Neural progenitor cell (in vitro differentiated cells): ENCODE results near the gene TBK1. TPM values are rescaled to one million over a fixed set of nuclear protein-coding genes. Genes with fewer than 3 reads are reported as not detected.
A peak's percentile ranks its signal among the peaks of the same experiment; 100 is the strongest.

Experiments
- DNase-seq: peaks from one replicate; pipeline ENCODE4 v3.0.0-alpha.2; 2016; ENCODE audit warnings: low spot score
- H2AFZ ChIP-seq: fragments of 200-600 bp; sonication (generic); replicated peaks from 2 replicates; pipeline ENCODE4 v1.6.1; 2016; ENCODE audit warnings: antibody characterized with exemption
- H3F3A ChIP-seq: fragments of 200-600 bp; sonication (generic); 2 replicates; pipeline ENCODE4 v1.6.1; 2016; ENCODE audit warnings: antibody characterized with exemption, low read depth
- H3K27ac ChIP-seq: fragments of 200-600 bp; sonication (generic); 2 replicates; pipeline ENCODE4 v1.5.1; 2016; ENCODE audit warnings: mild to moderate bottlenecking
- H3K27me3 ChIP-seq: fragments of 200-600 bp; sonication (generic); 2 replicates; pipeline ENCODE4 v1.6.1; 2016; ENCODE audit warnings: mild to moderate bottlenecking, moderate library complexity
- H3K36me3 ChIP-seq: fragments of 200-600 bp; sonication (generic); 2 replicates; pipeline ENCODE4 v1.5.1; 2016
- H3K4me1 ChIP-seq: fragments of 200-600 bp; sonication (generic); 2 replicates; pipeline ENCODE4 v1.6.1; 2016; ENCODE audit warnings: mixed run types
- H3K4me2 ChIP-seq: fragments of 200-600 bp; sonication (generic); 2 replicates; pipeline ENCODE4 v1.6.1; 2016
- H3K4me3 ChIP-seq: fragments of 200-600 bp; sonication (generic); 2 replicates; pipeline ENCODE4 v1.5.1; 2016
- H3K79me2 ChIP-seq: fragments of 200-600 bp; sonication (generic); 2 replicates; pipeline ENCODE4 v1.6.1; 2016; ENCODE audit warnings: low read depth
- H3K9ac ChIP-seq: fragments of 200-600 bp; sonication (generic); 2 replicates; pipeline ENCODE4 v1.6.1; 2016
- H3K9me3 ChIP-seq: fragments of 200-600 bp; sonication (generic); 2 replicates; pipeline ENCODE4 v1.5.1; 2016; ENCODE audit warnings: low read depth
- H4K20me1 ChIP-seq: fragments of 200-600 bp; sonication (generic); 2 replicates; pipeline ENCODE4 v1.6.1; 2016; ENCODE audit warnings: low read depth
- H3K27ac Mint-ChIP-seq: 3 replicates; pipeline ENCODE4 v1.8.0; 2021; ENCODE audit warnings: mixed read lengths
- H3K27me3 Mint-ChIP-seq: 2 replicates; pipeline ENCODE4 v1.8.0; 2022; ENCODE audit warnings: low read depth, mild to moderate bottlenecking, inconsistent platforms, moderate library complexity, mixed read lengths; ENCODE audit not compliant: insufficient read depth
- H3K36me3 Mint-ChIP-seq: 3 replicates; pipeline ENCODE4 v1.8.0; 2021; ENCODE audit warnings: mixed read lengths
- H3K4me1 Mint-ChIP-seq: 3 replicates; pipeline ENCODE4 v1.8.0; 2021; ENCODE audit warnings: mixed read lengths
- H3K4me3 Mint-ChIP-seq: 3 replicates; pipeline ENCODE4 v1.8.0; 2021; ENCODE audit warnings: mild to moderate bottlenecking, moderate library complexity, mixed read lengths
- H3K9me3 Mint-ChIP-seq: 3 replicates; pipeline ENCODE4 v1.8.0; 2020; ENCODE audit warnings: mixed read lengths
- EZH2 ChIP-seq: fragments of 200-600 bp; sonication (generic); IDR thresholded peaks from 2 replicates; pipeline ENCODE4 v1.6.1; 2017; ENCODE audit warnings: antibody characterized with exemption, mild to moderate bottlenecking, moderate library complexity
- EZH2phosphoT487 ChIP-seq: fragments of 200-600 bp; sonication (generic); IDR thresholded peaks from 2 replicates; pipeline ENCODE4 v1.6.1; 2017; ENCODE audit warnings: antibody characterized with exemption
- total RNA-seq: library from RNA; depleted of rRNA; stranded (reverse); fragments of >200 nt; gene quantifications from 2 replicates; pipeline ENCODE4 v1.2.3, GENCODE V29; 2015; ENCODE audit warnings: low replicate concordance
- TF ChIP-seq, protein P1 (sequence below): fragments of 200-600 bp; sonication (generic); IDR thresholded peaks from 2 replicates; pipeline ENCODE4 v1.5.1; 2017; ENCODE audit warnings: antibody characterized with exemption, mild to moderate bottlenecking

The TBK1 gene
- total RNA-seq: 30.4 and 51.3 TPM in 2 replicates

DNA sequence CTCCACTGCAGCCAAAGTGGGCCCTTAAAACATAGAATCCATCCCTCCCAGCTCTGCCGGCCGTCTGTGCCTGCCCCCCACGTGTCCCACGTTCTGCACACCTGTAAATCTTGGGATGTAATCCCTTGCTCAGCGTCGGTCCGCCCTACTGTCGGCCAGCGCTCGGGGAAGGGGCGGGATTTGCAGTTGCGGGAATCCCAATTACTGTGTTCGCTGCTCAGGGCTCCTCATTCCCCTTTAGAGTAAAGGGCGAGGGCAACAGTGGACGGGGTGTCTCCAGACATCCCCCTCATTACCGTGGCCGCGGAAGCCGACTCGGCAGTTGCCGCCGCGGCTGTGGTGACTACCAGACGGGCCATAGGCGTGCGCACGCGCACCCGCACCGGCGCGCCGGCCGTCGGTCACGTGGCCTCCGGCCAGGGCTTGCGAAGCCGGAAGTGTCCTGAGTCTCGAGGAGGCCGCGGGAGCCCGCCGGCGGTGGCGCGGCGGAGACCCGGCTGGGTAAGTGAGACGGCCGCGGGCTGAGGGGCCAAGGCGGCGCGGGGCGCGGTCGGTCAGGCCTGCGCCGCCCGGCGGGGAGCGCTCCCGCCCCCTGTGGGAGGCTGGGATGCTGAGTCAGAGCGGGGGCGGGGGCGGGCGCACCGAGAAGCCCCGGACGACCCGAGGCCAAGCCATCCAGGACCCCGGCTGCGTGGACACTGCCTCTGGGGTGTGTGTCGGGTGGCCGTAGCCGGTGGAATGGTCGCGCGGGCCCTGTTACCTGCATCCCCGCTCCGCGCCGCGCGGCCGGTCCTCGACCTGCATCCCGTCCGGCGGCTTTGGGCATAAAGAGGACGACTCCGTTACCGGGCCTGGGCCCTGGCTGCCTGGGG, at the start of gene TBK1:
TBK1 (plus strand) TSS at position 434 of the 872 bp plus-strand sequence. CDS start 3,751 bp downstream, outside the sequence.
- peaks cover 6% of the 10 kb centered on the region for H4K20me1 ChIP-seq
- peaks cover 30% of the 10 kb centered on the region for H3K4me1 ChIP-seq
- Mint-ChIP-seq H3K4me3 (peak within 1 kb of the TSS; percentile 96), H3K4me1 (peaks cover 24% of the 10 kb centered on the region), H3K36me3 (peaks cover 13% of the 10 kb centered on the region), H3K27ac (peak within 1 kb of the TSS; percentile 88), H3K9me3 (no peaks in the 10 kb centered on the region), H3K27me3 (no peaks in the 10 kb centered on the region)
- peak within 1 kb of the TSS; percentile 21 for H2AFZ ChIP-seq
- no peaks in the 10 kb centered on the region for H3K27me3 ChIP-seq
- peak within 1 kb of the TSS; percentile 84 for H3K4me2 ChIP-seq
- peak within 1 kb of the TSS; percentile 87 for H3K4me3 ChIP-seq
- peaks cover 53% of the 10 kb centered on the region for H3K79me2 ChIP-seq
- H3K9me3 ChIP-seq: no peaks in the 10 kb centered on the region
- TF ChIP-seq EZH2phosphoT487: no peak
- TF ChIP-seq EZH2: peak; percentile 13
- TF ChIP-seq, protein P1, sequence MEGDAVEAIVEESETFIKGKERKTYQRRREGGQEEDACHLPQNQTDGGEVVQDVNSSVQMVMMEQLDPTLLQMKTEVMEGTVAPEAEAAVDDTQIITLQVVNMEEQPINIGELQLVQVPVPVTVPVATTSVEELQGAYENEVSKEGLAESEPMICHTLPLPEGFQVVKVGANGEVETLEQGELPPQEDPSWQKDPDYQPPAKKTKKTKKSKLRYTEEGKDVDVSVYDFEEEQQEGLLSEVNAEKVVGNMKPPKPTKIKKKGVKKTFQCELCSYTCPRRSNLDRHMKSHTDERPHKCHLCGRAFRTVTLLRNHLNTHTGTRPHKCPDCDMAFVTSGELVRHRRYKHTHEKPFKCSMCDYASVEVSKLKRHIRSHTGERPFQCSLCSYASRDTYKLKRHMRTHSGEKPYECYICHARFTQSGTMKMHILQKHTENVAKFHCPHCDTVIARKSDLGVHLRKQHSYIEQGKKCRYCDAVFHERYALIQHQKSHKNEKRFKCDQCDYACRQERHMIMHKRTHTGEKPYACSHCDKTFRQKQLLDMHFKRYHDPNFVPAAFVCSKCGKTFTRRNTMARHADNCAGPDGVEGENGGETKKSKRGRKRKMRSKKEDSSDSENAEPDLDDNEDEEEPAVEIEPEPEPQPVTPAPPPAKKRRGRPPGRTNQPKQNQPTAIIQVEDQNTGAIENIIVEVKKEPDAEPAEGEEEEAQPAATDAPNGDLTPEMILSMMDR: no peak
- peak within 1 kb of the TSS; percentile 82 for H3K9ac ChIP-seq
- peak within 1 kb of the TSS; percentile 90 for H3K27ac ChIP-seq
- H3K36me3 ChIP-seq: no peaks in the 10 kb centered on the region
- peak; percentile 96 for DNase-seq
- peaks cover 36% of the 10 kb centered on the region for H3F3A ChIP-seq

DNA sequence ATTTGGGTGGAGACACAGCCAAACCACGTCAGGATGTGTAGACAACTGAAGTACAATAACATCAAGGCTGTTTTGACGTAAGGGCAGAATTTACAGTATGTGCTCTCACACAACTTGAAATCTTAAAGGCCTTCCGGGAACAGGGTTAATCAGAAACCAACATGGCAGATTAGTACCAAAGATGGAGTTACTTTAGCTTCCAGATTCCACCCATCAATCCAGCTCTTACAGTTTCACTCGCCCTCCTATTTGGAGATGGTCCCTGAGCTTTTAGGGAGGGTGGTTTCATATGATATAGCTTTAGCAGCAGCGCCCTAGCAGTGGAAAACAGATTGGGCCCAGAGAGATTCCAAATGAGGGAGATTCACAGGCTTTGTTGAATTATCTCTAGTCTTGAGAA, 49.7 kb upstream of the TBK1 start:
- H3K79me2 ChIP-seq: peaks cover 25% of the 10 kb centered on the region
- H3K27me3 ChIP-seq: no peaks in the 10 kb centered on the region
- no peak overlapping the region for H2AFZ ChIP-seq
- H3K27me3 Mint-ChIP-seq: peaks cover 4% of the 10 kb centered on the region
- H3K4me3 ChIP-seq: no peak overlapping the region
- H4K20me1 ChIP-seq: peaks cover 15% of the 10 kb centered on the region
- no peaks in the 10 kb centered on the region for H3K36me3 ChIP-seq
- H3K4me2 ChIP-seq: no peak overlapping the region
- no peak for DNase-seq
- peak overlapping the region; percentile 32 for H3K27ac Mint-ChIP-seq
- no peak overlapping the region for H3K4me3 Mint-ChIP-seq
- no peaks in the 10 kb centered on the region for H3K9me3 Mint-ChIP-seq
- H3K4me1 Mint-ChIP-seq: peaks cover 24% of the 10 kb centered on the region
- H3K9me3 ChIP-seq: no peaks in the 10 kb centered on the region
- peaks cover 10% of the 10 kb centered on the region for H3K4me1 ChIP-seq
- H3K27ac ChIP-seq: no peak overlapping the region
- TF ChIP-seq, protein P1: no peak
- no peak for TF ChIP-seq EZH2phosphoT487
- no peak for TF ChIP-seq EZH2
- no peak overlapping the region for H3K9ac ChIP-seq
- no peaks in the 10 kb centered on the region for H3K36me3 Mint-ChIP-seq
- peaks cover 61% of the 10 kb centered on the region for H3F3A ChIP-seq

DNA sequence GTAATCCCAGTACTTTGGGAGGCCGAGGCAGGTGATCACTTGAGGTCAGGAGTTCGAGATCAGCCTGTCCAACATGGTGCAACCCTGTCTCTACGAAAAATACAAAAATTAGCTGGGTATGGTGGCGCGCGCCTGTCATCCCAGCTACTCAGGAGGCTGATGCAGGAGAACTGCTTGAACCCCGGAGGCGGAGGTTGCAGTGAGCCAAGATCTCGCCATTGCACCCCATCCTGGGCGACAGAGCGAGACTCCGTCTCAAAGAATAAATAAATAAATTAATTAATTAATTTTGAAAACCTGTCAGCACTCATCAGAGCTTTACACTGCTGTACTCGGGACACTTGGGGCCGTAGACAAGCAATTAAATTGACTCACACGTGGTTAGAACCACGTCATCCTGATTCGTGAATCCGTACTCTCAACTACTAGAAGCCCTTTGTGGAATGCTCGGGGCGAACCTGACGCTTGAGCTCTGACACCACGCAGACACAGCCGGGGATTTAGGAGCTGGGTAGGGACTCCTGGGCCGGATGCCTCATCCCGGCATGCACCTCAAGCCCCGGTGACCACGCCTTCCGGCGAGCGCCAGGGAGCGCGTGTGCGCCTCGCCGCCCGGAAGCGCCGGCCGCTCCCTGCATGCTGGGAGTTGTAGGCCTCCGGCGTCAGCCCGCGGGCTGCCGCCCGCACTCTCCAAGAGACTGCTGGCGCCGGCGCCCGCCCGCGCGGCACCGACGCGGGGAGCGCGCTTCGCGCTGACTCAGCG, 48.0 kb upstream of the TBK1 start, which contains the start of gene XPOT:
XPOT (plus strand) TSS at position 686 of the 763 bp plus-strand sequence. CDS start 5,644 bp downstream, outside the sequence.
- Histone ChIP-seq H3K4me2 (peak within 1 kb of the TSS; percentile 79), H4K20me1 (peaks cover 32% of the 10 kb centered on the region), H3F3A (peaks cover 68% of the 10 kb centered on the region), H3K27ac (peak within 1 kb of the TSS; percentile 96), H3K9me3 (no peaks in the 10 kb centered on the region), H3K27me3 (no peaks in the 10 kb centered on the region), H3K79me2 (peaks cover 42% of the 10 kb centered on the region), H2AFZ (peak within 1 kb of the TSS; percentile 89), H3K4me3 (peak within 1 kb of the TSS; percentile 92), H3K4me1 (peaks cover 24% of the 10 kb centered on the region), H3K36me3 (no peaks in the 10 kb centered on the region), H3K9ac (peak within 1 kb of the TSS; percentile 71)
- Mint-ChIP-seq H3K4me1 (peaks cover 38% of the 10 kb centered on the region), H3K36me3 (no peaks in the 10 kb centered on the region), H3K9me3 (no peaks in the 10 kb centered on the region), H3K27me3 (peaks cover 4% of the 10 kb centered on the region), H3K4me3 (peak within 1 kb of the TSS; percentile 97), H3K27ac (peak within 1 kb of the TSS; percentile 98)
- no peak for TF ChIP-seq EZH2
- no peak for TF ChIP-seq EZH2phosphoT487
- TF ChIP-seq, protein P1: no peak
- peak; percentile 99 for DNase-seq
